22Rv1 (cell line): ENCODE measurements around the gene LMBR1.

Experiments
- CTCF ChIP-seq: fragments of 450-650 bp; IDR thresholded peaks from 2 replicates; pipeline ENCODE4 v1.5.1; 2017; ENCODE audit warnings: mild to moderate bottlenecking
- ZFX ChIP-seq: fragments of 450-650 bp; IDR thresholded peaks from 2 replicates; pipeline ENCODE4 v1.6.1; 2017; ENCODE audit warnings: antibody characterized with exemption, borderline replicate concordance

- TF ChIP-seq CTCF: no peak
- no peak for TF ChIP-seq ZFX
Observed at GRCh38 chr7:156640949-156641485, 252.0 kb downstream of the LMBR1 start.
